Upper lobe of left lung (tissue), 4 donors: ENCODE measurements around the gene FUT8.

Experiments used
- EP300 ChIP-seq, 4 donors: sonication (generic); formaldehyde crosslinking; IDR thresholded peaks; one replicate each; pipeline ENCODE4 v1.5.1; 2017; ENCODE audit warnings: antibody characterized with exemption in 4 of 4, control low read depth in 2 of 4
- POLR2A ChIP-seq, 4 donors: fragments of 450-650 bp; IDR thresholded peaks; one replicate each; pipeline ENCODE4 v1.5.1; 2016 to 2017; ENCODE audit warnings: antibody characterized with exemption in 4 of 4, mild to moderate bottlenecking in 2 of 4
- POLR2AphosphoS5 ChIP-seq, 2 donors: sonication (generic); formaldehyde crosslinking; IDR thresholded peaks; one replicate each; pipeline ENCODE4 v1.5.1; 2017; ENCODE audit warnings: antibody characterized with exemption in 2 of 2
- TF ChIP-seq, protein P1 (sequence below), 6 experiments: fragments of 450-650 bp in 4 of 6; fragments of 200-600 bp in 2 of 6; sonication (generic) in 2 of 6; IDR thresholded peaks; one replicate each; pipeline ENCODE4 v1.5.1; 2016 to 2019; ENCODE audit warnings: antibody characterized with exemption in 6 of 6

GRCh38 chr14:65408113-65408512 is 4.4 kb upstream of the FUT8 start:
- TF ChIP-seq, protein P1, sequence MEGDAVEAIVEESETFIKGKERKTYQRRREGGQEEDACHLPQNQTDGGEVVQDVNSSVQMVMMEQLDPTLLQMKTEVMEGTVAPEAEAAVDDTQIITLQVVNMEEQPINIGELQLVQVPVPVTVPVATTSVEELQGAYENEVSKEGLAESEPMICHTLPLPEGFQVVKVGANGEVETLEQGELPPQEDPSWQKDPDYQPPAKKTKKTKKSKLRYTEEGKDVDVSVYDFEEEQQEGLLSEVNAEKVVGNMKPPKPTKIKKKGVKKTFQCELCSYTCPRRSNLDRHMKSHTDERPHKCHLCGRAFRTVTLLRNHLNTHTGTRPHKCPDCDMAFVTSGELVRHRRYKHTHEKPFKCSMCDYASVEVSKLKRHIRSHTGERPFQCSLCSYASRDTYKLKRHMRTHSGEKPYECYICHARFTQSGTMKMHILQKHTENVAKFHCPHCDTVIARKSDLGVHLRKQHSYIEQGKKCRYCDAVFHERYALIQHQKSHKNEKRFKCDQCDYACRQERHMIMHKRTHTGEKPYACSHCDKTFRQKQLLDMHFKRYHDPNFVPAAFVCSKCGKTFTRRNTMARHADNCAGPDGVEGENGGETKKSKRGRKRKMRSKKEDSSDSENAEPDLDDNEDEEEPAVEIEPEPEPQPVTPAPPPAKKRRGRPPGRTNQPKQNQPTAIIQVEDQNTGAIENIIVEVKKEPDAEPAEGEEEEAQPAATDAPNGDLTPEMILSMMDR (IDR thresholded peaks at IDR 0.05) = no peak
- peak in 1 of 4 donors; percentile 72 for TF ChIP-seq EP300 (IDR thresholded peaks at IDR 0.05)
- TF ChIP-seq POLR2A (IDR thresholded peaks at IDR 0.05) = no peak
- no peak for TF ChIP-seq POLR2AphosphoS5 (IDR thresholded peaks at IDR 0.05)
